Superior temporal gyrus (tissue), 1 donor: ENCODE results near the gene NUDC.
"Not testable (repeated sequence)": the region's sequence is repeated elsewhere in the genome, so short reads cannot be mapped to it uniquely, and the experiment has no call there.

ENCODE experiments used
- DNase-seq: peaks from one replicate; pipeline ENCODE4 v3.0.0-alpha.2; 2016; ENCODE audit errors: extremely low spot score

Gene NUDC

GRCh38 chr1:26911399-26912146 is 10.0 kb upstream of the NUDC start:
- DNase-seq = no peak

DNA sequence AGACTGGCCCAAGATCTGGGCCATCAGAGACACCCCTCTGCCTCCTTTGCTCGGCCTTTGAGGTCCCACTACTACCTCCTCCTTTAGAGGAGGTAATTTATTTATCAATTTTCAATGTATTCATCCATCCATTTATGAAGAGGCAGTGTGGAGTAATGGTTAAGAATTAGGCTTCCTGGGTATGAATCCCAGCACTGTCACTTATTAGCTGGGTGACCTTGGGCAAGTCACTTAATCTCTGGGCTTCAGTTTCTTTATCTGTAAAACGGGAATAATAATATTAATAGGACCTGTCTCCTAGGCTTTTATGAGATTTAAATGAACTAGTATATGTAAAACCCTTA is 9.4 kb upstream of the NUDC start:
- DNase-seq = no peak

DNA sequence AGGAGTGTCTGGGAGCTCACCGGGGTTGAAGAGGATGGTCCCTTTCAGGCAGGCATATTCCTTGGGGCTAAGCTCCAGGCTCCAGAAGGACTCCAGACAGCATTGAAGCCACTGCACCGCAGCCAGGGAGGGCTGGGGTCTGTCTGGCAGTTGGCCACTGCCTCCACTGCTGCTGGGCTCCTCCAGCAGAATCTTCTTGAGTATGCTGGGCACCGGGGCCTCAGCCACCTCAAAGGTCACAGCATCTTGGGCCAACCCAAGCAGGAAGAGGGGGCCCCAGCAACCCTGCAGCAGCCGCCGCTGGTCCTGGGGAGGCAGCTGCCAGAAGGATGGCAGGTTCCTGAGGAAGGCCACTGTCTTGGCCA is 8.2 kb upstream of the NUDC start:
- DNase-seq = no peak

- DNase-seq = no peak
Measured at GRCh38 chr1:26913754-26914619, 7.6 kb upstream of the NUDC start, which contains the start of gene NR0B2. NR0B2 (minus strand) TSS chr1:26913975; CDS start chr1:26913940, 35 bp downstream.

GRCh38 chr1:26915204-26915842 is 6.2 kb upstream of the NUDC start:
- no peak for DNase-seq

GRCh38 chr1:26921126-26921539 is 410 bp upstream of the NUDC start:
- DNase-seq = no peak

DNA sequence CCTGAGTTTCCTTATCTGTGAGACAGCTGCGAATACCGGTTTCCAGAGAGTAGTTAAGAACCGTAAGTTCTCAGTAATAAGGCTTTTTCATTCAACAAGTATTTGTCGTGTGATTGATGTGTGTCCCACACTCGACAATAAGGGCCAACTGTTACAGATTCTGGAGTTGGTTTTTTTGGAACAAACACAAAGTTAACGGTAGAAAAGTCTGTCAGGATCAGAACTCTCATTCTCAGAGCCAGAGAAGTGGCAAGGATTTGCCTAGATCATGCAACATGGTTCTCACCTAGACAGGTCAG is 837 bp downstream of the NUDC start:
- no peak for DNase-seq

GRCh38 chr1:26922901-26923300 is 1.4 kb downstream of the NUDC start:
- no peak for DNase-seq

DNA sequence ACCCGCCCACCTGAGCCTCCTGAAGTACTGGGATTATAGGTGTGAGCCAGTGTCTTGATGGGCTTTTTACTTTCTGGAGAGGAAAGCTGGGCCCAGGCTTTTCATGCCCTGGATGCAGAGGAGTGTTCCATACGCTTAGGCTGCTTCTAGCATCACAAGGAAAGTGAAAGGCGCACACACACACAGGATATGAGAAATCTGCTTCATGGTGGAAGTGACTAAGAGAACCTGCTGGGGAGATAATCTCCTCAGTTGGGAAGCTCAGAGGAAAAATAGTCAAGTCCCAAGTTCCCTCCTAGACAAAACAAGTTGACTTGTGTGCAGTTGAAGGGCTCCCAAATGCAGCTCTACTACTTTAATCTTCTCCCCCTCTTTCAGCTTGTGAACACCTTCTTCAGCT is 2.2 kb downstream of the NUDC start:
- DNase-seq = no peak

- no peak for DNase-seq
Measured at GRCh38 chr1:26932531-26932930, 11.0 kb downstream of the NUDC start.

- no peak for DNase-seq
Measured at GRCh38 chr1:26936823-26937222, 15.3 kb downstream of the NUDC start.

DNA sequence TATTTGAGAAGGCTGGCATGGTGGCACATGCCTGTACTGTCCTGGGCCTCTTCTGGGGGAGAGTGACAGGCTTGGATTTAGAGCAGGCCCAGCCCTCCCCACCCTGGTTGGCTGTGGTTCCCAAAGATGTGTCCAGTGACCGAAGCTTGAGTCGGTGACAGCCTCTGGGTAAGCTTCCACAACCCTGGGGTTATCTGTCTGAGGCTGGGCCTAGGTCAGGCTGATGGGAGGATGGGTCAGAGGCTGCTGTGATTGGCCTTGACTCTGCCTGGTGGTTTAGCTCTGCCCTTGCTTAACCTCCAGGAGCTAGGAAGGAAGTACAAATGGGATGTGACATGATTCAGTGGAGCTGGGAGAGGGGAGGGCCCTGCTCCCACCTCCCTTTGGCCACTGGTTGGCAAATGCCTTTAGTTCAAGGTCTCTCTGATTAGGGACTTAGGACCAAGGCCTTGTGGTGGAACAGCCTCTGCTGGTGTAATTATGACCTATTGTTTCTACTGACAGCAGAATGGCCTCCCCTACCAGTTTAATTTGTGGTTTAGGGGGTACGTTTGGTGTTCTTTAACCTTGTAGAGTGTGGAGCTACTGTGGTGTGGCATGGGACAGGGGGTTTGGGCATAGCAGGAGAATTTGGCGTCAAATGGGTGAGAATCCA is 16.6 kb downstream of the NUDC start:
- DNase-seq = no peak

GRCh38 chr1:26938659-26939025 is 17.1 kb downstream of the NUDC start:
- no peak for DNase-seq

GRCh38 chr1:26941311-26941710 is 19.8 kb downstream of the NUDC start:
- DNase-seq = no peak

- no peak for DNase-seq
Measured at GRCh38 chr1:26942656-26943055, 21.1 kb downstream of the NUDC start.

DNA sequence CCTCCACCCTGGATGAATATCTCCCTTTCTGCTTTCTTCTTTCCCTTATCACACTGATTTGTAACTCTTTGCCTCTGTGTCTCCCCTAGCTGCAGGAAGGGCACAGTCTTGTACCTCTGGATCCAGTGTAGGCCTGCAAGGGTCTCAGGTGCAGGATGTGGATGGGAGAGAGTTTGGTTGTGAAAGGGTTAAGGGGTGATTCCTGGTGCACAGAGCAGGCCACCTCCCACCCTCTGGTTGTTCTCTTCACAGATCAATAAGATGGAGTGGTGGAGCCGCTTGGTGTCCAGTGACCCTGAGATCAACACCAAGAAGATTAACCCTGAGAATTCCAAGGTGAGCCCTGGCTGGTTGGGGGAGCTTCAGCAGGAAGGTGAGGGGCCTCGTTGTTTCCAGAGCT is 23.6 kb downstream of the NUDC start:
- no peak for DNase-seq

DNA sequence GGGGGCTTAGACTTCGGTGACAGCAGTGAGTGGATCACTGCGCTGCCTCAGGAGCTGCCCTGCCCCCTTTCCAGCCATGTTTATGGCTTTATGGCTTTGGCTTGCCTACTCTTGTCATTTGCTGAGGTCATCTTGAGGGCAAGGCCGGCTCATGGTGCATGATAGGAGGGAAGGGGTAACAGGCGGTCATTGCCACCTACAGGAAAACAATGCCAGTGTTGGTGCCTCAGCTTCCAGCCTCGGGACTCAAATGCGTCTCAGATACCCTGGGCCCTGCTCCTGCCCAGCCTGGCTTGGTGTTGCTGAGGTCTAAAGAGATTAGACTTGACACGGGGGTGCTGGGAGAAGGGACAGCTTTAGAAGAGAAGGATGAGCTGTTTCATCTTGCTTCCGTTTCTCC is 24.2 kb downstream of the NUDC start:
- no peak for DNase-seq

DNA sequence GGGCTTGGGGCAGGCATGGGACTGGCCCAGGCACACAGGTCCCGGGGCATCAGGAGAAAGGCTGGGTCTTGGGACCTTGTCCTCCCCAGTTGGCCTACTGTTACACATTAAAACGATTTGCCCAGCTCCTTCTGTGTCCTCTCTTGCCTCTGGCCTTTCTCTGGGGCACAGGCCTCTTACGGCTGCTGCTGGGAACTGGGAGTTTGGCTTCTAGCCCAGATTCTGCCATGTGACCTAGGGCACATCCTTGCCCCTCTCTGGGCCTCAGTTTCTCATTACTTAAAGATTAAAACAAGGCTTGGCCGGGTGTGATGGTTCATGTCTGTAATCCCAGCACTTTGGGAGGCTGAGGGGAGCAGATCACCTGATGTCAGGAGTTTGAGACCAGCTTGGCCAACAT is 24.7 kb downstream of the NUDC start:
- DNase-seq = no peak

DNA sequence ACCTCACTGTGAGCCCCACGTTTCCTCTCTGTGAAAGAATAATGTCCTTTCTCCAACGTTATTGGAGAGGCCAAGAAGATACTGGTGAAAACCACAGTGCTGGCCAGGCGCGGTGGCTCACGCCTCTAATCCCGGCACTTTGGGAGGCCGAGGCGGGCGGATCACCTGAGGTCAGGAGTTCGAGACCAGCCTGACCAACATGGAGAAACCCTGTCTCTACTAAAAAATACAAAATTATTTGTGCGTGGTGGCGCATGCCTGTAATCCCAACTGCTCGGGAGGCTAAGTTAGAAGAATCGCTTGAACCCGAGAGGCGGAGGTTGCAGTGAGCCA is 27.1 kb downstream of the NUDC start:
- DNase-seq = not testable (repeated sequence)

DNA sequence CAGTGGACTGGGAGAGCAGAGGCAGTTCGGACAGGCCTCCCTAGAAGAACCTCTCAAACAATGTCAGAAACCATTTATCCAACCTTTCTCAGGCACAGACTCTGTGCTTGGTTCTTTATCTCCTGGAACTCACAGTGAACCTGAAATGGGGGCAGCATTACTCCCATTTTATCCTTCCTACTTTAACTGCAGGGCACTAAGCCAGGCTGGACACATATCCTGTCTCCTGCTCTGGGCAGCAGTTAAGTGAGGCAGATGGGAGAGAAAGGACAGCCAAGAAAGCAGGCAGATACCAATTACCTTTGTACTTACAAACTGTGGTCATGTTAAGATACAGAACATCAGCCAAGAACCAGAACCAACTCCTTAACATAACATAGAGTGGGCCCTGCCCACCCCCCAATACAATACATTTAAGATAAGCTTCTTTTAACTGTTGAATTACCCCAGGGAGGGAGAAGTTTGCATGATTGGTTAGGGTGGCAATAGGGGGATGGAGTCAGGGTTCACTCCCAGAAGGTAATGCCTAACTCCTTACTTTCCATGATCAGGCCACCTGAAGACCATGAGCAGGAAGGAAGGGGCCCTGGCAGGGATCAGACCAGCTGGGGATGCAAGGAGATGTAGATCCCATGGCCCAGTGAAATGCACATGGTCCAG is 27.9 kb downstream of the NUDC start:
- DNase-seq = no peak

DNA sequence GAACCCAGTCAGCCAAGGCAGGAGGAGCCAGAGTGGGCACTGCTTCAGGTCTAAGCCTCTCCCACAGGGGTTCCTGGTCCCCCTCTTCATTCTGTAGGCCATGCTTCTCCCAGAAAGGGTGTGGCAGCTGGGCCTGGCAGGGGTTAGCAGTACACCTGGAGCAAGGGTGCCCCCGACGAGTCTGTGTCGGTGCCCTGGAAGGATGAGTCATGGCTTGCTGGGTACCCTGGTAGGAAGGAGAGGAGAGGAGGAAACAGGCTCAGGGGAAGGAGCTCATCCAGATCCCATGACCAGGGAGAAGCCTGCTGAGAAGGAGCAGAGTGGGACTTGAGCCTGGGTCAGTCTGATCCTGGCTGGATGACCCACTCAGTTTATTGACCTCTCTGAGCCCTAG is 28.4 kb downstream of the NUDC start:
- DNase-seq = no peak

- DNase-seq = no peak
Measured at GRCh38 chr1:26950602-26951001, 29.1 kb downstream of the NUDC start.
